HEK293 (cell line): Measurements from ENCODE around the gene RNASEH2A.

ENCODE experiments used
- ZBTB8A ChIP-seq: fragments of 450-650 bp; formaldehyde crosslinking; IDR thresholded peaks from 2 replicates; pipeline ENCODE4 v1.5.1; 2016; ENCODE audit warnings: missing biosample characterization, missing genetic modification characterization
- ZNF214 ChIP-seq: fragments of 450-650 bp; formaldehyde crosslinking; IDR thresholded peaks from 2 replicates; pipeline ENCODE4 v1.5.1; 2017; ENCODE audit warnings: missing biosample characterization, mild to moderate bottlenecking, missing genetic modification characterization, borderline replicate concordance
- ZNF239 ChIP-seq: fragments of 450-650 bp; formaldehyde crosslinking; IDR thresholded peaks from 2 replicates; pipeline ENCODE4 v1.5.1; 2016; ENCODE audit warnings: missing biosample characterization, missing genetic modification characterization
- ZNF274 ChIP-seq, 2 experiments: fragments of 200-500 bp in 1 of 2; fragments of 450-650 bp in 1 of 2; sonication (Bioruptor generic) in 1 of 2; formaldehyde crosslinking in 1 of 2; IDR thresholded peaks; 2 replicates each; pipeline versions ENCODE4 v1.5.1 to v1.6.1; 2014 to 2016; ENCODE audit warnings: borderline replicate concordance in 1 of 2, inconsistent platforms in 1 of 2, low read length in 1 of 2, missing biosample characterization in 1 of 2, missing genetic modification characterization in 1 of 2
- TF ChIP-seq, protein P1 (sequence below): fragments of 450-650 bp; formaldehyde crosslinking; IDR thresholded peaks from 2 replicates; pipeline ENCODE4 v1.5.1; 2016; ENCODE audit warnings: missing biosample characterization, missing genetic modification characterization
- TF ChIP-seq, protein P2 (sequence below): fragments of 450-650 bp; formaldehyde crosslinking; IDR thresholded peaks from 2 replicates; pipeline ENCODE4 v1.5.1; 2016; ENCODE audit warnings: missing biosample characterization, missing genetic modification characterization
- TF ChIP-seq, protein P3 (sequence below): IDR thresholded peaks from 2 replicates; pipeline ENCODE4 v1.6.1; 2011; ENCODE audit warnings: mild to moderate bottlenecking, low read depth, low read length, borderline replicate concordance

DNA sequence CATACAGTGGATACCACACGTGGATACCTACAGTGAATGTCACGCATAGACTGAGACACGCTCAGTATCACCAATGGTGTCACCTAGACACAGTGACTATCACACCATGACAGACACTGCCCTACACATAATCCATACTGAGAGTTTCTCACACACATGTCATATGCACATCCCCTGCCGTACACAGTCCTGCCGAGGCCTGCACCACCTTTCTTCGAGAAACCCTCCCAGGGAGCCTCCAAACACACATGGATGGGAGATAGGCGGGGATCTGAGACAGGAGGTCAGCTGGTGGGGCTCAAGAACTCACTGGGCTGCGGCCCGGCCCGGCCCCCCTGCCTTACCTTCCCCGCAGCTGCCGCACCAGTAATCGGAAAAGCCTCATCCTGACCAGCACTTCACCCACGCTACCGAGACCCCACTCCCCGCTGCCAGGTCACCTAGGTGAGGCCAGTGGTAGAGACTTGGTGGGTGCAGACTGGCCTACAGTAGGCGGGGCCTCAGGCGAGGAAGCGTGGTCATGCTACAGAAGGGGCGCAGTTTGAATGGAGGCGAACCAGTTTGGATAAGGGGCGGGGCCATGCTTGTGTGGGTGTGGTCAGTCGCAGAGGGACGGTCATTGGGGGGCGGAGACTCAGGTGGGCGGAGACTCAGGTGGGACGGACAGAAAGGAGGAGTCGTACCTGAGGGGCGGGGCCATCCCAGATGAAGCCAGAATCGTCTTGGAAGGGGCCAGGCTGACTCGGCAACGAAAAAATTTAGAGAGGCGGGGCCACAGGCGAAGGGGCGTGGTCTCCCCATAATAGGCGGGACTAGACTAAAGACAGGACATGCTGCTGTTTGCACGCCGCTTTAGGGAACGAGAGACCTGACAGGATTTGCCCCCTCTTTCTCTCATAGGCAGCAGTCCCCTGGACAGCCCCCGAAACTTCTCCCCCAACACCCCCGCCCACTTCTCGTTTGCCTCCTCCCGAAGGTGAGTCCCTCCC, 34.0 kb downstream of the RNASEH2A start:
- TF ChIP-seq, protein P1, sequence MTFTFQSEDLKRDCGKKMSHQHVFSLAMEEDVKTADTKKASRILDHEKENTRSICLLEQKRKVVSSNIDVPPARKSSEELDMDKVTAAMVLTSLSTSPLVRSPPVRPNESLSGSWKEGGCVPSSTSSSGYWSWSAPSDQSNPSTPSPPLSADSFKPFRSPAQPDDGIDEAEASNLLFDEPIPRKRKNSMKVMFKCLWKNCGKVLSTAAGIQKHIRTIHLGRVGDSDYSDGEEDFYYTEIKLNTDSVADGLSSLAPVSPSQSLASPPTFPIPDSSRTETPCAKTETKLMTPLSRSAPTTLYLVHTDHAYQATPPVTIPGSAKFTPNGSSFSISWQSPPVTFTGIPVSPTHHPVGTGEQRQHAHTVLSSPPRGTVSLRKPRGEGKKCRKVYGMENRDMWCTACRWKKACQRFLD (tag by site-specific recombination), result no peak
- TF ChIP-seq ZNF214 (tag by site-specific recombination), result no peak
- no peak for TF ChIP-seq ZNF274 (IDR thresholded peaks at IDR 0.05; ENCODE audit: low read length)
- no peak for TF ChIP-seq ZNF274 (tag by site-specific recombination; IDR thresholded peaks at IDR 0.05; ENCODE audit: borderline replicate concordance)
- TF ChIP-seq, protein P2, sequence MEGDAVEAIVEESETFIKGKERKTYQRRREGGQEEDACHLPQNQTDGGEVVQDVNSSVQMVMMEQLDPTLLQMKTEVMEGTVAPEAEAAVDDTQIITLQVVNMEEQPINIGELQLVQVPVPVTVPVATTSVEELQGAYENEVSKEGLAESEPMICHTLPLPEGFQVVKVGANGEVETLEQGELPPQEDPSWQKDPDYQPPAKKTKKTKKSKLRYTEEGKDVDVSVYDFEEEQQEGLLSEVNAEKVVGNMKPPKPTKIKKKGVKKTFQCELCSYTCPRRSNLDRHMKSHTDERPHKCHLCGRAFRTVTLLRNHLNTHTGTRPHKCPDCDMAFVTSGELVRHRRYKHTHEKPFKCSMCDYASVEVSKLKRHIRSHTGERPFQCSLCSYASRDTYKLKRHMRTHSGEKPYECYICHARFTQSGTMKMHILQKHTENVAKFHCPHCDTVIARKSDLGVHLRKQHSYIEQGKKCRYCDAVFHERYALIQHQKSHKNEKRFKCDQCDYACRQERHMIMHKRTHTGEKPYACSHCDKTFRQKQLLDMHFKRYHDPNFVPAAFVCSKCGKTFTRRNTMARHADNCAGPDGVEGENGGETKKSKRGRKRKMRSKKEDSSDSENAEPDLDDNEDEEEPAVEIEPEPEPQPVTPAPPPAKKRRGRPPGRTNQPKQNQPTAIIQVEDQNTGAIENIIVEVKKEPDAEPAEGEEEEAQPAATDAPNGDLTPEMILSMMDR (tag by site-specific recombination), result no peak
- TF ChIP-seq, protein P3, sequence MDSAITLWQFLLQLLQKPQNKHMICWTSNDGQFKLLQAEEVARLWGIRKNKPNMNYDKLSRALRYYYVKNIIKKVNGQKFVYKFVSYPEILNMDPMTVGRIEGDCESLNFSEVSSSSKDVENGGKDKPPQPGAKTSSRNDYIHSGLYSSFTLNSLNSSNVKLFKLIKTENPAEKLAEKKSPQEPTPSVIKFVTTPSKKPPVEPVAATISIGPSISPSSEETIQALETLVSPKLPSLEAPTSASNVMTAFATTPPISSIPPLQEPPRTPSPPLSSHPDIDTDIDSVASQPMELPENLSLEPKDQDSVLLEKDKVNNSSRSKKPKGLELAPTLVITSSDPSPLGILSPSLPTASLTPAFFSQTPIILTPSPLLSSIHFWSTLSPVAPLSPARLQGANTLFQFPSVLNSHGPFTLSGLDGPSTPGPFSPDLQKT, result no peak
- TF ChIP-seq ZBTB8A (tag by site-specific recombination), result no peak
- no peak for TF ChIP-seq ZNF239 (tag by site-specific recombination)
